Endothelial cell of umbilical vein (primary cell): Measurements from ENCODE around the gene SRP68.

Experiments used
- CTCF ChIP-seq, 2 donors: IDR thresholded peaks; 1 replicate in 1 of 2; 2 replicates in 1 of 2; pipeline ENCODE4 v1.5.1; 2011; ENCODE audit warnings: low read length in 2 of 2, mild to moderate bottlenecking in 2 of 2, moderate library complexity in 2 of 2, control low read depth in 1 of 2, inconsistent platforms in 1 of 2, low read depth in 1 of 2; ENCODE audit not compliant: insufficient read depth in 1 of 2; ENCODE audit errors: extremely low read depth in 1 of 2
- EZH2 ChIP-seq: IDR thresholded peaks from 2 replicates; pipeline ENCODE4 v1.6.1; 2012; ENCODE audit warnings: borderline replicate concordance, low read depth, mild to moderate bottlenecking, moderate library complexity, low read length, inconsistent platforms; ENCODE audit not compliant: severe bottlenecking
- GATA2 ChIP-seq: IDR thresholded peaks from 2 replicates; pipeline ENCODE4 v1.7.0; 2011; ENCODE audit warnings: low read depth, mild to moderate bottlenecking, moderate library complexity, mixed read lengths, low read length; ENCODE audit not compliant: insufficient read length, insufficient read depth
- JUN ChIP-seq: IDR thresholded peaks from 2 replicates; pipeline ENCODE4 v1.6.1; 2011; ENCODE audit warnings: borderline replicate concordance, low read depth; ENCODE audit not compliant: insufficient read length, insufficient read depth
- MAX ChIP-seq: IDR thresholded peaks from 2 replicates; pipeline ENCODE4 v1.6.1; 2011; ENCODE audit not compliant: insufficient read depth, insufficient read length
- MYC ChIP-seq: IDR thresholded peaks from one replicate; pipeline ENCODE4 v1.6.1; 2011; ENCODE audit warnings: mild to moderate bottlenecking, low read depth, low read length
- POLR2A ChIP-seq: IDR thresholded peaks from 2 replicates; pipeline ENCODE4 v1.6.1; 2012; ENCODE audit warnings: low read depth, mild to moderate bottlenecking, control low read depth, low read length
- POLR2AphosphoS5 ChIP-seq: IDR thresholded peaks from 2 replicates; pipeline ENCODE4 v1.6.1; 2012; ENCODE audit warnings: low read depth, mild to moderate bottlenecking, control low read depth, low read length, moderate library complexity; ENCODE audit not compliant: insufficient read depth

GRCh38 chr17:76049836-76050537, 22.3 kb downstream of the SRP68 start:
- TF ChIP-seq CTCF (IDR thresholded peaks at IDR 0.05; ENCODE audit: extremely low read depth in 1 of 2, insufficient read depth in 1 of 2, low read depth in 1 of 2, low read length in 2 of 2) = no peak
- no peak for TF ChIP-seq MYC
- TF ChIP-seq MAX = no peak
- no peak for TF ChIP-seq POLR2AphosphoS5
- no peak for TF ChIP-seq EZH2
- no peak for TF ChIP-seq GATA2
- TF ChIP-seq POLR2A = no peak
- no peak for TF ChIP-seq JUN
